Liver (tissue), 9 donors: Measurements from ENCODE around the gene TLX3. TPM values are rescaled to one million over a fixed set of nuclear protein-coding genes. Genes with fewer than 3 reads are reported as not detected.
A peak's percentile ranks its signal among the peaks of the same experiment; 100 is the strongest.

Source experiments
- DNase-seq: peaks from one replicate; pipeline ENCODE4 v3.0.0-alpha.2; 2017; ENCODE audit warnings: low spot score
- H3K27ac ChIP-seq, 2 donors: one replicate each; pipeline ENCODE4 v1.7.0; 2013; ENCODE audit warnings: inconsistent platforms in 2 of 2, low read length in 2 of 2, control low read depth in 1 of 2, low read depth in 1 of 2, mild to moderate bottlenecking in 1 of 2
- H3K27me3 ChIP-seq, 4 donors: one replicate each; pipeline versions ENCODE4 v1.6.1 to v1.7.0; 2013; ENCODE audit warnings: low read length in 3 of 4, inconsistent platforms in 1 of 4, mild to moderate bottlenecking in 1 of 4, moderate library complexity in 1 of 4; ENCODE audit not compliant: control insufficient read depth in 4 of 4, insufficient read depth in 4 of 4
- H3K36me3 ChIP-seq, 4 donors: one replicate each; pipeline versions ENCODE4 v1.6.1 to v1.7.0; 2013; ENCODE audit warnings: low read length in 3 of 4, mild to moderate bottlenecking in 3 of 4, low read depth in 1 of 4, moderate library complexity in 1 of 4; ENCODE audit not compliant: control insufficient read depth in 4 of 4, insufficient read depth in 3 of 4
- H3K4me1 ChIP-seq, 4 donors: one replicate each; pipeline versions ENCODE4 v1.6.1 to v1.7.0; 2013; ENCODE audit warnings: low read length in 3 of 4, mild to moderate bottlenecking in 3 of 4, moderate library complexity in 1 of 4; ENCODE audit not compliant: control insufficient read depth in 4 of 4, insufficient read depth in 4 of 4
- H3K4me3 ChIP-seq, 3 donors: one replicate each; pipeline versions ENCODE4 v1.6.1 to v1.7.0; 2013; ENCODE audit warnings: low read length in 3 of 3, control low read depth in 1 of 3, low read depth in 1 of 3, mild to moderate bottlenecking in 1 of 3
- H3K9ac ChIP-seq, 2 donors: one replicate each; pipeline ENCODE4 v1.7.0; 2013; ENCODE audit warnings: low read length in 2 of 2, mild to moderate bottlenecking in 2 of 2, moderate library complexity in 2 of 2, control low read depth in 1 of 2, low read depth in 1 of 2
- H3K9me3 ChIP-seq, 4 donors: one replicate each; pipeline versions ENCODE4 v1.6.1 to v1.7.0; 2013; ENCODE audit warnings: low read length in 3 of 4; ENCODE audit not compliant: control insufficient read depth in 4 of 4
- ATF3 ChIP-seq: IDR thresholded peaks from 2 replicates; pipeline ENCODE4 v1.6.1; 2016; ENCODE audit warnings: antibody characterized with exemption
- CTCF ChIP-seq: fragments of 150-350 bp; IDR thresholded peaks from 2 replicates; pipeline ENCODE4 v1.5.1; 2017; ENCODE audit warnings: improper control_type of control experiment, low read depth, low read length; ENCODE audit not compliant: missing input control
- EGR1 ChIP-seq, 2 donors: IDR thresholded peaks; 2 replicates each; pipeline ENCODE4 v1.6.1; 2016 to 2018; ENCODE audit warnings: antibody characterized with exemption in 2 of 2, low read depth in 2 of 2
- FOXA1 ChIP-seq: IDR thresholded peaks from 2 replicates; pipeline ENCODE4 v1.6.1; 2016; ENCODE audit warnings: antibody characterized with exemption
- FOXA2 ChIP-seq: IDR thresholded peaks from 2 replicates; pipeline ENCODE4 v1.6.1; 2016; ENCODE audit warnings: antibody characterized with exemption
- GABPA ChIP-seq, 2 donors: IDR thresholded peaks in 1 of 2; conservative IDR thresholded peaks in 1 of 2; 2 replicates each; pipeline ENCODE4 v1.6.1; 2016; ENCODE audit warnings: antibody characterized with exemption in 2 of 2, mild to moderate bottlenecking in 1 of 2, moderate library complexity in 1 of 2
- HNF4A ChIP-seq, 2 donors: conservative IDR thresholded peaks; 2 replicates each; pipeline ENCODE4 v1.6.1; 2016; ENCODE audit warnings: antibody characterized with exemption in 2 of 2, mild to moderate bottlenecking in 2 of 2
- HNF4G ChIP-seq: IDR thresholded peaks from 2 replicates; pipeline ENCODE4 v1.6.1; 2016; ENCODE audit warnings: antibody characterized with exemption
- JUND ChIP-seq, 2 donors: IDR thresholded peaks; 2 replicates each; pipeline ENCODE4 v1.6.1; 2016; ENCODE audit warnings: antibody characterized with exemption in 2 of 2
- NR2F2 ChIP-seq: IDR thresholded peaks from 2 replicates; pipeline ENCODE4 v1.6.1; 2016; ENCODE audit warnings: antibody characterized with exemption
- RAD21 ChIP-seq, 2 donors: IDR thresholded peaks; 2 replicates each; pipeline ENCODE4 v1.6.1; 2016; ENCODE audit warnings: antibody characterized with exemption in 2 of 2, mild to moderate bottlenecking in 2 of 2
- RXRA ChIP-seq, 2 donors: IDR thresholded peaks; 2 replicates each; pipeline ENCODE4 v1.6.1; 2017 to 2018; ENCODE audit warnings: antibody characterized with exemption in 2 of 2, mild to moderate bottlenecking in 1 of 2
- SP1 ChIP-seq: IDR thresholded peaks from 2 replicates; pipeline ENCODE4 v1.6.1; 2018; ENCODE audit warnings: antibody characterized with exemption, mild to moderate bottlenecking
- TAF1 ChIP-seq: conservative IDR thresholded peaks from 2 replicates; pipeline ENCODE4 v1.6.1; 2016; ENCODE audit warnings: antibody characterized with exemption, mild to moderate bottlenecking
- YY1 ChIP-seq: IDR thresholded peaks from 2 replicates; pipeline ENCODE4 v1.6.1; 2016; ENCODE audit warnings: antibody characterized with exemption, mild to moderate bottlenecking
- ZBTB33 ChIP-seq: IDR thresholded peaks from 2 replicates; pipeline ENCODE4 v1.6.1; 2016; ENCODE audit warnings: antibody characterized with exemption
- WGBS: extraction: QIAGEN DNeasy Blood & Tissue Kit; methylation state at CpG from one replicate; pipeline ENCODE4 v1.1.7; 2013; 5-methylcytosine and 5-hydroxymethylcytosine counted together
- polyA plus RNA-seq, 2 donors: library from polyadenylated mRNA; stranded (reverse) in 1 of 2; unstranded in 1 of 2; fragments of 200-250 nt in 1 of 2; fragments of >200 nt in 1 of 2; fragmentation: Nextera tagmentation in 1 of 2; extraction: Ambion mirVana in 1 of 2; gene quantifications; one replicate each; pipeline versions ENCODE4 v1.2.1 to v1.2.3, GENCODE V29; 2013 to 2015
- total RNA-seq, 2 donors: library from RNA; depleted of rRNA; stranded (reverse); fragments of >200 nt; gene quantifications; one replicate each; pipeline ENCODE4 v1.2.3, GENCODE V29; 2014
- TF ChIP-seq, protein P1 (sequence below): IDR thresholded peaks from 2 replicates; pipeline ENCODE4 v1.6.1; 2016; ENCODE audit warnings: antibody characterized with exemption, mild to moderate bottlenecking
- TF ChIP-seq, protein P2 (sequence below): IDR thresholded peaks from 2 replicates; pipeline ENCODE4 v1.6.1; 2016; ENCODE audit warnings: antibody characterized with exemption
- donor health status: healthy.
- donor health status: healthy.
- donor health status: healthy.
- donor health status: healthy.
- donor health status: healthy.

TLX3 gene
- total RNA-seq (not detected), polyA plus RNA-seq (not detected)

- H3K4me3 ChIP-seq = peak within 1 kb of the TSS in 1 of 3 donors; percentile 11
- peaks cover 18 to 22% (median 20%) of the 10 kb centered on the region in 4 donors for H3K27me3 ChIP-seq
- H3K36me3 ChIP-seq = no peaks in the 10 kb centered on the region
- H3K4me1 ChIP-seq = peaks cover 10 to 40% (median 16%) of the 10 kb centered on the region in 4 donors
- 10% methylated on average over 73 of the region's 73 CpGs for WGBS
- no peak for DNase-seq
- TF ChIP-seq, protein P1, sequence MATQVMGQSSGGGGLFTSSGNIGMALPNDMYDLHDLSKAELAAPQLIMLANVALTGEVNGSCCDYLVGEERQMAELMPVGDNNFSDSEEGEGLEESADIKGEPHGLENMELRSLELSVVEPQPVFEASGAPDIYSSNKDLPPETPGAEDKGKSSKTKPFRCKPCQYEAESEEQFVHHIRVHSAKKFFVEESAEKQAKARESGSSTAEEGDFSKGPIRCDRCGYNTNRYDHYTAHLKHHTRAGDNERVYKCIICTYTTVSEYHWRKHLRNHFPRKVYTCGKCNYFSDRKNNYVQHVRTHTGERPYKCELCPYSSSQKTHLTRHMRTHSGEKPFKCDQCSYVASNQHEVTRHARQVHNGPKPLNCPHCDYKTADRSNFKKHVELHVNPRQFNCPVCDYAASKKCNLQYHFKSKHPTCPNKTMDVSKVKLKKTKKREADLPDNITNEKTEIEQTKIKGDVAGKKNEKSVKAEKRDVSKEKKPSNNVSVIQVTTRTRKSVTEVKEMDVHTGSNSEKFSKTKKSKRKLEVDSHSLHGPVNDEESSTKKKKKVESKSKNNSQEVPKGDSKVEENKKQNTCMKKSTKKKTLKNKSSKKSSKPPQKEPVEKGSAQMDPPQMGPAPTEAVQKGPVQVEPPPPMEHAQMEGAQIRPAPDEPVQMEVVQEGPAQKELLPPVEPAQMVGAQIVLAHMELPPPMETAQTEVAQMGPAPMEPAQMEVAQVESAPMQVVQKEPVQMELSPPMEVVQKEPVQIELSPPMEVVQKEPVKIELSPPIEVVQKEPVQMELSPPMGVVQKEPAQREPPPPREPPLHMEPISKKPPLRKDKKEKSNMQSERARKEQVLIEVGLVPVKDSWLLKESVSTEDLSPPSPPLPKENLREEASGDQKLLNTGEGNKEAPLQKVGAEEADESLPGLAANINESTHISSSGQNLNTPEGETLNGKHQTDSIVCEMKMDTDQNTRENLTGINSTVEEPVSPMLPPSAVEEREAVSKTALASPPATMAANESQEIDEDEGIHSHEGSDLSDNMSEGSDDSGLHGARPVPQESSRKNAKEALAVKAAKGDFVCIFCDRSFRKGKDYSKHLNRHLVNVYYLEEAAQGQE = no peak
- TF ChIP-seq YY1 (no peak), NR2F2 (no peak), HNF4A (conservative IDR thresholded peaks at IDR 0.05) (no peak), RXRA (IDR thresholded peaks at IDR 0.05) (no peak), ATF3 (no peak), FOXA2 (no peak), SP1 (no peak), ZBTB33 (no peak), RAD21 (IDR thresholded peaks at IDR 0.05) (no peak), FOXA1 (no peak), EGR1 (IDR thresholded peaks at IDR 0.05; ENCODE audit: low read depth in 2 of 2) (no peak), GABPA (IDR thresholded peaks at IDR 0.05 in 1 of 2, conservative IDR thresholded peaks at IDR 0.05 in 1 of 2) (no peak), HNF4G (no peak), TAF1 (no peak), JUND (IDR thresholded peaks at IDR 0.05) (no peak)
- TF ChIP-seq, protein P2, sequence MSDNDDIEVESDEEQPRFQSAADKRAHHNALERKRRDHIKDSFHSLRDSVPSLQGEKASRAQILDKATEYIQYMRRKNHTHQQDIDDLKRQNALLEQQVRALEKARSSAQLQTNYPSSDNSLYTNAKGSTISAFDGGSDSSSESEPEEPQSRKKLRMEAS = no peak
- H3K9me3 ChIP-seq = peaks cover 0 to 10% (median 0%) of the 10 kb centered on the region in 4 donors
- no peak within 1 kb of the TSS for H3K9ac ChIP-seq
- H3K27ac ChIP-seq = no peak within 1 kb of the TSS
These were observed at the start of gene TLX3 for GRCh38 chr5:171308453-171309275. Gene TLX3, plus strand, starts transcription at chr5:171309248. Its CDS starts 118 bp downstream, at chr5:171309366.

DNA sequence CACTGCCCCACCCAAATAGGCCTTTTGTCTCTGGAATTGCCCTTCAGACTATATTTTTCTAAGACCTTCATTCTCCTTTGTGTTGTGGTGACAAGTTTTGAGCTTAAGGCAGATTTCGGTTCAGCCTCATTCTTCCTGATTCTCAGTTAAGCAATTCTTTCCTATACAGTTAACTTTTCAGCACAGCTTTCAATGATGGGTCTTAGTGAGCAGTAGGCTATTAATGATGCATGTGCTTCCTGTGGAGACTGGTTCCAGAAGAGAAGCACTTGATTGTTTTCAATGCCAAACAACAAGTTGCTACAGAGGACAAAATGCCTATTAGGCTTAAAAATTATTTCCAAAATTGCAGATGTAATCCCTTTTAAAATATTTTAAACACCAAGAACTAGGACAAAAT, 47.7 kb upstream of the TLX3 start:
- Histone ChIP-seq H3K27me3 (no peaks in the 10 kb centered on the region), H3K36me3 (no peaks in the 10 kb centered on the region), H3K4me1 (no peaks in the 10 kb centered on the region), H3K9me3 (no peaks in the 10 kb centered on the region), H3K4me3 (no peak overlapping the region), H3K9ac (no peak overlapping the region), H3K27ac (no peak overlapping the region)
- WGBS = 92% methylated on average over 1 of the region's 1 CpG
- no peak for TF ChIP-seq FOXA1
- no peak for TF ChIP-seq FOXA2
- no peak for TF ChIP-seq EGR1 (IDR thresholded peaks at IDR 0.05; ENCODE audit: low read depth in 2 of 2)
- TF ChIP-seq HNF4G = no peak
- no peak for TF ChIP-seq CTCF
- TF ChIP-seq RXRA (IDR thresholded peaks at IDR 0.05) = no peak
- no peak for TF ChIP-seq NR2F2
- TF ChIP-seq, protein P1 = no peak
- TF ChIP-seq SP1 = no peak
- no peak for TF ChIP-seq JUND (IDR thresholded peaks at IDR 0.05)
- TF ChIP-seq RAD21 (IDR thresholded peaks at IDR 0.05) = no peak
- no peak for TF ChIP-seq TAF1
- TF ChIP-seq GABPA (IDR thresholded peaks at IDR 0.05 in 1 of 2, conservative IDR thresholded peaks at IDR 0.05 in 1 of 2) = no peak
- DNase-seq = no peak
